GM19328 (cell line): Measurements from ENCODE around the gene CCDC106.

ENCODE experiments used
- ATAC-seq: cut with Tn5 transposase; IDR thresholded peaks from one replicate; pipeline ENCODE4 v1.9.1; 2021; ENCODE audit warnings: mild to moderate bottlenecking, moderate library complexity; ENCODE audit not compliant: unreplicated experiment

CCDC106 gene

GRCh38 chr19:55635334-55635717 is 12.7 kb upstream of the CCDC106 start:
- ATAC-seq = no peak

DNA sequence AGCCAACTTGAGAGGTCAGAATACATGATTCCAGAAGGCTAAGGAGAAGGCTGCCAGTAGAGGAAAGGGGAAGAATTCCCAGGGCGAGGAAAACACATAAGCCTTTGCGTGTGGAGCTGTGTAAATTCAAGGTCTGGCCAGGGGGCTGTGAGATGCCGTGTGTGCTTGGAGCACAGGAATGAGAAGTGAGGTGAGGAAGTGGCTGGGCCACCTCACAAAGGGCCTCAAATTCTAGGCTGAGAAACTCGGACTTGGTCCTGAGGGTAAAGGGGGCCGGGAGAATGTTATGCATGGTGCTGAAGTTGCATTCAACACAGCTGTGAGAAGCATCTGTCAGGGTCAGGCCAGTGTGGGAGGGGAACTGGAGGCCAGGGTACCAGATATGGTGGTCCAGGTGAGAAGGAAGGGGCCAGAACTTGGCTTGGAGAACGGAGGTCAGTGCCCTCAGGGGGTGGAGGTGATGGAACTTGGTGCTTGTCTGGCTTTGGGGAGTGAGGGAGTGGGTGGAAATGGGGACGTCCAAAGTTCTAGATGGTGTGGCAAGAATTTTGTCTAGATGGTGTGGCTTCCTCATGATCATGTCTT is 12.1 kb upstream of the CCDC106 start:
- ATAC-seq = no peak

- ATAC-seq = no peak
These were observed 11.3 kb upstream of the CCDC106 start for GRCh38 chr19:55636723-55637122.

DNA sequence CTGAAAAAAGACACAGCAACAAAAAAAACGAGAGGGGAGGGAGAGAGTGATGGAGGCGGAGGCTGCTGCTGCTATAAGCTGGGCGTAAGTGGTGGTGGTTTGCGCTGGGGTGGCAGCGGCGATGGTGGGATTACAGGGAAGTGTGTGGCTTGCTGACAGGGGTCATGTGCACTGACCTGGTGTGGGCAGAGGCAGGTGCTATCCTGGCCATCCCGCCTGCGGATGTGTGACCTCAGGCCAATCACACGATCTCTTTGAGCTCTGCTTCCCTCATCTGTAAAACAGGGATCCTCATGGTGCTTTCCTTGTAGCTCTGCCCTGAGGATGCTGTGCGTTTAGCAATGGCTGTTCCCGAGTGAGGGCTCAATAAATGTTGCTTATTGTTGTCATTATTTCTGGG is 10.5 kb upstream of the CCDC106 start:
- ATAC-seq = no peak

GRCh38 chr19:55638864-55639359 is 9.1 kb upstream of the CCDC106 start:
- no peak for ATAC-seq

DNA sequence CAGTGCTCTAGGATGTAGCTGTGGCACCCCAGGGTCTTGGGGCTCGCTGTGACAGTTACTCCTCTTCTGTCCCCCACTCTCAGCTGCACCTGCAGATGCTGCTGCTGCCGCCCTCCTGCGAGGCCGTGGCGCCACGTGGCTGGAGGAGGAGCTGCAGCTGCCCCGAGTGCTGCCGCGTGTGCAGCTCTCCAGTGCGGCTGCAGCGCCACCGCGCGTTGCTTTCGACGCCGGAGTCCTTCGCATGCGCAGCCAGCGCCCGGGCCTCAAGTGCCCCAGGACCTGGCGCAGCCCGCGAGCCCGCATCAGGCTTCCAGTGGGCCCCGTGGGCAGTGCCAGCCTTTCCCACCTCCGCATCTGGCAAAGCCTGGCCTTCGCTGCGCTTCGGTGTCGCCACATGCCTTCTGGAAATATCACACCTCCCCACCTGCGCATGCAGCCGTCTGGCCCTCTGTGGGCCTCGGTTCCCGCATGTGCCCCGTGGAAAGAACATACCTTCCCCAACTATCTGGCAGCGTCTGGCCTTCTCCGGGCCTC is 7.9 kb upstream of the CCDC106 start:
- ATAC-seq = no peak

- ATAC-seq = no peak
These were observed 7.2 kb upstream of the CCDC106 start, which contains the start of gene ZNF580 for GRCh38 chr19:55640577-55641425. TSS of gene ZNF580 (plus strand) at chr19:55641002. CDS start at chr19:55642509, 1,507 bp downstream.

DNA sequence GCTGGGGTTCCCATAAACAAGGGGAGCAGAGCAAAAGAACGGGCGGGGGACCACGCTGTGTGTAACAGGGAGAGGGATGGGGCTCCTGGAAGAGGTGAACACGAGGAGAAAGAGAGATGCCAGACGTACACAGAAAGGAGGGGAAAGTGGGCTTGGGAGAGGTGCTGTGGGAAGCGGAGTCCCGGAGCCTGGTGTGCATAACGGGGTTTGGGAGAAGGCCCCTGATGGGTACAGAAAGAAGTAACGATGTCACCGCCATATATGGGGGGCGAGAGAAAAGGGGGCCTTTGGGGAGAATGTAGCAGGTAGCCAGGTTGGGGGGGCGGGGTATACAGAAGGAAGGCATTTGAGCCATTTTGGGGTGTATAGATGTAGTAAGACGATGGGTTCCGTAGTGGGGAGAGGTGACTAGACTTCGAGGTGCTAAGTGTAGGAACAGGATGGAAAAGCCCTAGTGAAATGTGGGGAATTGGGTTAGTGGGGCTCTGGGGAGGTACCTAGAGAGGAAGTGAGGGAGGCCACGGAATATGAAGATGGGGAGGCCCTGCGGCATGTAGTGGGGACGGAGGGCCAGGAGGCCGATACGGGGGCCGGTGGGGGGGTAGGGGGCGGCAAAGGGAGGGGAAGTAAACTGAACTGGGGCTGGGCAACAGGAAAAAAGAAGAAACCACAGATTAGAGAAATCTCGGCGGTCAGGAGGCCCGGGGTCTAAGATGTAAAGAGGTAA is 6.4 kb upstream of the CCDC106 start:
- no peak for ATAC-seq

DNA sequence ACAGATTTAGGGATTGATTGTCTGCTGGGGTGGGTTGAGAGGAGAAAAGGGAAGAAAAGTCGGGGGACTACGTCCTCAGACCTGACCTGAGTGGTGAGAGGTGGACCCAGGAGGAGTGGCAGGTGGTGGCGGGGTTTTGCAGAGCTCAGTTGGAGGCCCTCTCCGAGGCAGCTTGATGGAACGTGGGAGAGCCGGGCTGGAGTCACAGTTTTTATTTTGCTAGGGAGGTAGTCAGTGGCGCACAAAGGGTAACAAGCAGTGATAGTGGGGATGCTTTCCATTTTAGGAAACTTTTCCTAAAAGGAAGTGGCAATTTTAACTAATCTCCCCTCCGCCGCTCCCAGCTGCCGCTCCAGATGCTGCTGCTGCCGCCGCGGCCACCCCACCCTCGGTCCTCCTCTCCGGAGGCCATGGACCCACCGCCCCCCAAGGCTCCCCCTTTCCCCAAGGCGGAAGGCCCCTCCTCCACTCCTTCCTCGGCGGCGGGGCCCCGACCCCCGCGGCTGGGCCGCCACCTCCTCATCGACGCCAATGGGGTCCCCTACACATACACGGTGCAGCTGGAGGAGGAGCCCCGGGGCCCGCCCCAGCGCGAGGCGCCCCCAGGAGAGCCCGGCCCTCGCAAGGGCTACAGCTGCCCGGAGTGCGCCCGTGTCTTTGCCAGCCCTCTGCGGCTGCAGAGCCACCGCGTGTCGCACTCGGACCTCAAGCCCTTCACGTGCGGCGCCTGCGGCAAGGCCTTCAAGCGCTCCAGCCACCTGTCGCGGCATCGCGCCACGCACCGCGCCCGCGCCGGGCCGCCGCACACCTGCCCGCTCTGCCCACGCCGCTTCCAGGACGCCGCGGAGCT is 5.6 kb upstream of the CCDC106 start:
- no peak for ATAC-seq

- ATAC-seq = no peak
These were observed 4.8 kb upstream of the CCDC106 start, which contains the start of gene ZNF581 for GRCh38 chr19:55643003-55643886. TSS of gene ZNF581 (plus strand) at chr19:55643649. CDS start at chr19:55644572, 923 bp downstream.

GRCh38 chr19:55643887-55644176 is 4.2 kb upstream of the CCDC106 start:
- no peak for ATAC-seq

DNA sequence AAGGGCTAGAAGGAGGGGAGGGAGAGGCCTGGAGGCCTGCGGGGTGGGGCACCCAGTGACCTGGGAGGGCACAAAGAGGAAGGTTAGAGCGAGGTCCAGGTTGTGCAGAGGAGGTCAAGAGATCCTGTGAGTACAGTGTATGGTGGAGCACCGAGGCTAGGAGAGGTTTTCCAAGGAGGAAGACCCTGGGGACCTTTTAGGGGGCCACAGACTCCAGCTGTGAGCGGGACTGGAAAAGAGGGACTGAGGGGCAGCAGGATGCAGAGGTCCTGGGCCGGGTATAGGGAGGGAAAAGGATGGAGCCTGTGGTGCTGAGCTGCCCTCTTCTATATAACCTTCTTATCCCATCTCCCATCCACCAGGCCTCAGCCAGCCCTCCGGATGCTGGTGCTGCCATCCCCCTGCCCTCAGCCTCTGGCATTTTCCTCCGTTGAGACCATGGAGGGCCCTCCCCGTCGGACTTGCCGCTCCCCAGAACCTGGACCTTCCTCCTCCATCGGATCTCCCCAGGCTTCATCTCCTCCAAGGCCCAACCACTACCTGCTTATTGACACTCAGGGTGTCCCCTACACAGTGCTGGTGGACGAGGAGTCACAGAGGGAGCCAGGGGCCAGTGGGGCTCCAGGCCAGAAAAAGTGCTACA is 3.7 kb upstream of the CCDC106 start:
- ATAC-seq = no peak

- ATAC-seq = no peak
These were observed 3.0 kb upstream of the CCDC106 start for GRCh38 chr19:55644842-55645511.

GRCh38 chr19:55645512-55645881 is 2.5 kb upstream of the CCDC106 start:
- ATAC-seq = no peak

- no peak for ATAC-seq
These were observed 902 bp upstream of the CCDC106 start for GRCh38 chr19:55646889-55647731.

GRCh38 chr19:55648585-55649267 is 714 bp downstream of the CCDC106 start:
- no peak for ATAC-seq
